ENCODE results near the gene IGLL1. TPM values are rescaled to one million over a fixed set of nuclear protein-coding genes. Genes with fewer than 3 reads are reported as not detected.

Gene IGLL1
- total and polyA plus RNA-seq, 4 donors: 17.4 TPM; not detected in 3

- H3K4me1 ChIP-seq (ENCODE audit: control insufficient read depth in 4 of 4, insufficient read depth in 4 of 4, low read length in 3 of 4): no peaks in the 10 kb centered on the region
- no peak overlapping the region for H3K9ac ChIP-seq (ENCODE audit: low read depth in 1 of 2, low read length in 2 of 2)
- H3K27ac ChIP-seq (ENCODE audit: low read depth in 1 of 2, low read length in 2 of 2): no peak overlapping the region
- H3K4me3 ChIP-seq (ENCODE audit: low read depth in 1 of 3, low read length in 3 of 3): no peak overlapping the region
- whole genome bisulfite sequencing: 84% methylated on average over 21 of the region's 21 CpGs
- no peaks in the 10 kb centered on the region for H3K36me3 ChIP-seq (ENCODE audit: control insufficient read depth in 4 of 4, insufficient read depth in 3 of 4, low read depth in 1 of 4, low read length in 3 of 4)
- TF ChIP-seq YY1 (IDR thresholded peaks at IDR 0.05) (no peak), JUND (IDR thresholded peaks at IDR 0.05) (no peak), RAD21 (IDR thresholded peaks at IDR 0.05) (no peak), HNF4A (conservative IDR thresholded peaks at IDR 0.05) (no peak), MAX (IDR thresholded peaks at IDR 0.05) (no peak), TAF1 (conservative IDR thresholded peaks at IDR 0.05) (no peak), FOXA2 (IDR thresholded peaks at IDR 0.05) (no peak), EGR1 (IDR thresholded peaks at IDR 0.05; ENCODE audit: low read depth in 2 of 2) (no peak), REST (IDR thresholded peaks at IDR 0.05) (no peak), ATF3 (IDR thresholded peaks at IDR 0.05) (no peak), RXRA (IDR thresholded peaks at IDR 0.05) (no peak), FOXA1 (IDR thresholded peaks at IDR 0.05) (no peak), HNF4G (IDR thresholded peaks at IDR 0.05) (no peak), SP1 (IDR thresholded peaks at IDR 0.05) (no peak), GABPA (IDR thresholded peaks at IDR 0.05 in 1 of 2, conservative IDR thresholded peaks at IDR 0.05 in 1 of 2) (no peak), NR2F2 (IDR thresholded peaks at IDR 0.05) (no peak)
- TF ChIP-seq, protein P1, sequence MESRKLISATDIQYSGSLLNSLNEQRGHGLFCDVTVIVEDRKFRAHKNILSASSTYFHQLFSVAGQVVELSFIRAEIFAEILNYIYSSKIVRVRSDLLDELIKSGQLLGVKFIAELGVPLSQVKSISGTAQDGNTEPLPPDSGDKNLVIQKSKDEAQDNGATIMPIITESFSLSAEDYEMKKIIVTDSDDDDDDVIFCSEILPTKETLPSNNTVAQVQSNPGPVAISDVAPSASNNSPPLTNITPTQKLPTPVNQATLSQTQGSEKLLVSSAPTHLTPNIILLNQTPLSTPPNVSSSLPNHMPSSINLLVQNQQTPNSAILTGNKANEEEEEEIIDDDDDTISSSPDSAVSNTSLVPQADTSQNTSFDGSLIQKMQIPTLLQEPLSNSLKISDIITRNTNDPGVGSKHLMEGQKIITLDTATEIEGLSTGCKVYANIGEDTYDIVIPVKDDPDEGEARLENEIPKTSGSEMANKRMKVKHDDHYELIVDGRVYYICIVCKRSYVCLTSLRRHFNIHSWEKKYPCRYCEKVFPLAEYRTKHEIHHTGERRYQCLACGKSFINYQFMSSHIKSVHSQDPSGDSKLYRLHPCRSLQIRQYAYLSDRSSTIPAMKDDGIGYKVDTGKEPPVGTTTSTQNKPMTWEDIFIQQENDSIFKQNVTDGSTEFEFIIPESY (IDR thresholded peaks at IDR 0.05): no peak
- TF ChIP-seq, protein P2, sequence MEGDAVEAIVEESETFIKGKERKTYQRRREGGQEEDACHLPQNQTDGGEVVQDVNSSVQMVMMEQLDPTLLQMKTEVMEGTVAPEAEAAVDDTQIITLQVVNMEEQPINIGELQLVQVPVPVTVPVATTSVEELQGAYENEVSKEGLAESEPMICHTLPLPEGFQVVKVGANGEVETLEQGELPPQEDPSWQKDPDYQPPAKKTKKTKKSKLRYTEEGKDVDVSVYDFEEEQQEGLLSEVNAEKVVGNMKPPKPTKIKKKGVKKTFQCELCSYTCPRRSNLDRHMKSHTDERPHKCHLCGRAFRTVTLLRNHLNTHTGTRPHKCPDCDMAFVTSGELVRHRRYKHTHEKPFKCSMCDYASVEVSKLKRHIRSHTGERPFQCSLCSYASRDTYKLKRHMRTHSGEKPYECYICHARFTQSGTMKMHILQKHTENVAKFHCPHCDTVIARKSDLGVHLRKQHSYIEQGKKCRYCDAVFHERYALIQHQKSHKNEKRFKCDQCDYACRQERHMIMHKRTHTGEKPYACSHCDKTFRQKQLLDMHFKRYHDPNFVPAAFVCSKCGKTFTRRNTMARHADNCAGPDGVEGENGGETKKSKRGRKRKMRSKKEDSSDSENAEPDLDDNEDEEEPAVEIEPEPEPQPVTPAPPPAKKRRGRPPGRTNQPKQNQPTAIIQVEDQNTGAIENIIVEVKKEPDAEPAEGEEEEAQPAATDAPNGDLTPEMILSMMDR (IDR thresholded peaks at IDR 0.05; ENCODE audit: low read depth, low read length, missing input control): no peak
- peaks cover 0 to 3% (median 0%) of the 10 kb centered on the region in 4 donors for H3K27me3 ChIP-seq (ENCODE audit: control insufficient read depth in 4 of 4, insufficient read depth in 4 of 4, low read length in 3 of 4)
- DNase-seq (ENCODE audit: low spot score): no peak
- no peaks in the 10 kb centered on the region for H3K9me3 ChIP-seq (ENCODE audit: control insufficient read depth in 4 of 4, low read length in 3 of 4)
These were observed 25.9 kb downstream of the IGLL1 start for GRCh38 chr22:23553924-23554870.

Measured in liver (tissue), 9 donors.